Neuron (in vitro differentiated cells): Measurements from ENCODE around the gene YES1.

ENCODE experiments used
- H2AFZ ChIP-seq: one replicate; pipeline ENCODE4 v1.6.1; 2013; ENCODE audit warnings: low read depth, mild to moderate bottlenecking, inconsistent platforms, low read length, moderate library complexity
- H3K27me3 ChIP-seq: one replicate; pipeline ENCODE4 v1.6.1; 2013; ENCODE audit warnings: low read length; ENCODE audit not compliant: insufficient read depth
- H3K36me3 ChIP-seq: one replicate; pipeline ENCODE4 v1.6.1; 2013; ENCODE audit warnings: low read length; ENCODE audit not compliant: insufficient read depth
- H3K4me1 ChIP-seq: one replicate; pipeline ENCODE4 v1.6.1; 2013; ENCODE audit warnings: low read length; ENCODE audit not compliant: insufficient read depth
- H3K4me3 ChIP-seq: 2 replicates; pipeline ENCODE4 v1.5.1; 2013; ENCODE audit warnings: mild to moderate bottlenecking, low read length, moderate library complexity
- H3K9me3 ChIP-seq: one replicate; pipeline ENCODE4 v1.6.1; 2013; ENCODE audit warnings: low read length

The YES1 gene

GRCh38 chr18:834082-834720 is 22.2 kb upstream of the YES1 start:
- H3K36me3 ChIP-seq, result no peaks in the 10 kb centered on the region
- H3K4me1 ChIP-seq, result peaks cover 8% of the 10 kb centered on the region
- no peak overlapping the region for H3K4me3 ChIP-seq
- no peak overlapping the region for H2AFZ ChIP-seq
- peaks cover 2% of the 10 kb centered on the region for H3K27me3 ChIP-seq
- no peaks in the 10 kb centered on the region for H3K9me3 ChIP-seq

- Histone ChIP-seq H3K36me3 (no peaks in the 10 kb centered on the region), H3K4me3 (no peak overlapping the region), H3K9me3 (no peaks in the 10 kb centered on the region), H2AFZ (no peak overlapping the region), H3K4me1 (peaks cover 8% of the 10 kb centered on the region), H3K27me3 (peaks cover 2% of the 10 kb centered on the region)
Observed at GRCh38 chr18:833197-833596, 21.2 kb upstream of the YES1 start.

GRCh38 chr18:832085-832681 is 20.1 kb upstream of the YES1 start:
- peaks cover 8% of the 10 kb centered on the region for H3K4me1 ChIP-seq
- H3K27me3 ChIP-seq, result no peaks in the 10 kb centered on the region
- no peak overlapping the region for H2AFZ ChIP-seq
- H3K4me3 ChIP-seq, result no peak overlapping the region
- no peaks in the 10 kb centered on the region for H3K36me3 ChIP-seq
- H3K9me3 ChIP-seq, result no peaks in the 10 kb centered on the region

GRCh38 chr18:830315-830901 is 18.4 kb upstream of the YES1 start:
- H3K36me3 ChIP-seq, result no peaks in the 10 kb centered on the region
- H3K9me3 ChIP-seq, result no peaks in the 10 kb centered on the region
- no peaks in the 10 kb centered on the region for H3K27me3 ChIP-seq
- peaks cover 8% of the 10 kb centered on the region for H3K4me1 ChIP-seq
- no peak overlapping the region for H3K4me3 ChIP-seq
- H2AFZ ChIP-seq, result peak overlapping the region; percentile 23

- Histone ChIP-seq H3K4me1 (peaks cover 8% of the 10 kb centered on the region), H3K4me3 (no peak overlapping the region), H3K9me3 (no peaks in the 10 kb centered on the region), H2AFZ (peak overlapping the region; percentile 23), H3K36me3 (no peaks in the 10 kb centered on the region), H3K27me3 (no peaks in the 10 kb centered on the region)
Observed at GRCh38 chr18:829432-829831, 17.4 kb upstream of the YES1 start.

GRCh38 chr18:827093-827677 is 15.1 kb upstream of the YES1 start:
- Histone ChIP-seq H3K4me3 (no peak overlapping the region), H3K27me3 (no peaks in the 10 kb centered on the region), H2AFZ (no peak overlapping the region), H3K9me3 (no peaks in the 10 kb centered on the region), H3K36me3 (no peaks in the 10 kb centered on the region), H3K4me1 (peaks cover 8% of the 10 kb centered on the region)

GRCh38 chr18:825891-826585 is 14.0 kb upstream of the YES1 start:
- no peak overlapping the region for H3K4me3 ChIP-seq
- H3K4me1 ChIP-seq, result peaks cover 8% of the 10 kb centered on the region

GRCh38 chr18:824179-824578 is 12.1 kb upstream of the YES1 start:
- H3K4me1 ChIP-seq, result no peaks in the 10 kb centered on the region
- H3K4me3 ChIP-seq, result no peak overlapping the region
- no peaks in the 10 kb centered on the region for H3K27me3 ChIP-seq
- no peak overlapping the region for H2AFZ ChIP-seq
- H3K36me3 ChIP-seq, result no peaks in the 10 kb centered on the region
- no peaks in the 10 kb centered on the region for H3K9me3 ChIP-seq

More at GRCh38 chr18:825891-826585, 14.0 kb upstream of the YES1 start:
- no peaks in the 10 kb centered on the region for H3K36me3 ChIP-seq
- H3K27me3 ChIP-seq, result no peaks in the 10 kb centered on the region
- H3K9me3 ChIP-seq, result no peaks in the 10 kb centered on the region
- no peak overlapping the region for H2AFZ ChIP-seq

- no peaks in the 10 kb centered on the region for H3K27me3 ChIP-seq
Observed at GRCh38 chr18:820591-821165, 8.6 kb upstream of the YES1 start.

GRCh38 chr18:816869-817268 is 4.8 kb upstream of the YES1 start:
- no peaks in the 10 kb centered on the region for H3K27me3 ChIP-seq
- H3K4me1 ChIP-seq, result no peaks in the 10 kb centered on the region
- H3K36me3 ChIP-seq, result no peaks in the 10 kb centered on the region
- H2AFZ ChIP-seq, result no peak overlapping the region
- no peaks in the 10 kb centered on the region for H3K9me3 ChIP-seq
- no peak overlapping the region for H3K4me3 ChIP-seq

More at GRCh38 chr18:820591-821165, 8.6 kb upstream of the YES1 start:
- H3K4me3 ChIP-seq, result no peak overlapping the region
- no peaks in the 10 kb centered on the region for H3K9me3 ChIP-seq
- H3K36me3 ChIP-seq, result no peaks in the 10 kb centered on the region
- H2AFZ ChIP-seq, result no peak overlapping the region
- no peaks in the 10 kb centered on the region for H3K4me1 ChIP-seq

- Histone ChIP-seq H3K36me3 (no peaks in the 10 kb centered on the region), H3K4me3 (no peak overlapping the region), H3K4me1 (no peaks in the 10 kb centered on the region), H3K9me3 (no peaks in the 10 kb centered on the region), H3K27me3 (no peaks in the 10 kb centered on the region), H2AFZ (no peak overlapping the region)
Observed at GRCh38 chr18:816088-816653, 4.1 kb upstream of the YES1 start.

GRCh38 chr18:815353-815752 is 3.3 kb upstream of the YES1 start:
- Histone ChIP-seq H3K4me3 (no peak overlapping the region), H3K4me1 (peaks cover 2% of the 10 kb centered on the region), H3K36me3 (no peaks in the 10 kb centered on the region), H3K27me3 (no peaks in the 10 kb centered on the region), H2AFZ (no peak overlapping the region), H3K9me3 (no peaks in the 10 kb centered on the region)
